Psoas muscle (tissue), 8 donors: ENCODE data around the gene TNFSF13. TPM values are rescaled to one million over a fixed set of nuclear protein-coding genes. Genes with fewer than 3 reads are reported as not detected.
A peak's percentile ranks its signal among the peaks of the same experiment; 100 is the strongest.

Source experiments
- ATAC-seq, 4 donors: fragments of 200-7000 bp; cut with Tn5 transposase; one replicate each; pipeline ENCODE4 v1.9.1; 2020; ENCODE audit warnings: moderate library complexity in 3 of 4, mild to moderate bottlenecking in 2 of 4
- DNase-seq, 2 donors: peaks; one replicate each; pipeline ENCODE4 v3.0.0-alpha.2; 2020
- H3K27ac ChIP-seq: fragments of 200-600 bp; one replicate; pipeline ENCODE4 v1.8.0; 2022
- H3K27me3 ChIP-seq, 3 donors: fragments of 200-600 bp in 1 of 3; one replicate each; pipeline versions ENCODE4 v1.6.1 to v1.8.0; 2013 to 2022; ENCODE audit warnings: low read length in 2 of 3, mild to moderate bottlenecking in 2 of 3, moderate library complexity in 1 of 3; ENCODE audit not compliant: insufficient read depth in 3 of 3
- H3K36me3 ChIP-seq, 2 donors: fragments of 200-600 bp in 1 of 2; one replicate each; pipeline versions ENCODE4 v1.6.1 to v1.8.0; 2013 to 2022; ENCODE audit warnings: low read depth in 1 of 2, mild to moderate bottlenecking in 1 of 2, moderate library complexity in 1 of 2; ENCODE audit not compliant: insufficient read depth in 1 of 2
- H3K4me1 ChIP-seq: fragments of 200-600 bp; one replicate; pipeline ENCODE4 v1.8.0; 2022
- H3K4me3 ChIP-seq: fragments of 200-600 bp; one replicate; pipeline ENCODE4 v1.8.0; 2022; ENCODE audit warnings: mild to moderate bottlenecking
- H3K9me3 ChIP-seq: fragments of 200-600 bp; one replicate; pipeline ENCODE4 v1.8.0; 2022
- CTCF ChIP-seq: fragments of 200-600 bp; IDR thresholded peaks from one replicate; pipeline ENCODE4 v1.8.0; 2022; ENCODE audit warnings: antibody characterized with exemption
- WGBS, 3 donors: extraction: QIAGEN DNeasy Blood & Tissue Kit; methylation state at CpG; one replicate each; pipeline versions ENCODE4 v1.1.6 to v1.1.7; 2013; 5-methylcytosine and 5-hydroxymethylcytosine counted together
- intact Hi-C, 2 donors: fragments of 100-400 bp; cut with DNase I; formaldehyde crosslinking; loops; one replicate each; pipeline versions ENCODE4 v1.11.0 to v1.14.2; 2022
- polyA plus RNA-seq, 3 donors: library from polyadenylated mRNA; stranded (reverse); fragments of 200-250 nt; gene quantifications; one replicate each; pipeline ENCODE4 v1.2.3, GENCODE V29; 2013
- total RNA-seq, 4 donors: library from RNA; stranded (reverse); fragmentation: NEBNext Ultra II Directional in 2 of 4; extraction: Animal tissue kit (Norgen Biotek cat#: 25700) in 2 of 4; gene quantifications; one replicate each; pipeline versions ENCODE4 v1.2.1 to v1.2.4, GENCODE V29; 2021 to 2023
- donor health status: healthy with polysubstance abuse.
- donor health status: DM: no; HTN: no; CAD: no; lungs with moderate emphysema.
- donor health status: Bipolar disorder and iron deficiency.
- donor health status: healthy.
- donor health status: DM: yes; HTN: yes; CAD: no.
- donor health status: DM: no; HTN: no; CAD: no.
- donor health status: DM: no; HTN: no; CAD: no.
- donor health status: DM: yes; HTN: yes; CAD: no.

The TNFSF13 gene
- total and polyA plus RNA-seq, 7 donors = 2.8 to 5.4 (median 4.0) TPM

GRCh38 chr17:7606280-7606679 is 47.7 kb downstream of the TNFSF13 start:
- TF ChIP-seq CTCF = no peak
- 44 to 55% (median 44%) methylated on average over 4 of the region's 4 CpGs for WGBS, 3 donors
- H3K4me3 ChIP-seq = no peak overlapping the region
- no peaks in the 10 kb centered on the region for H3K9me3 ChIP-seq
- peaks cover 32% of the 10 kb centered on the region for H3K4me1 ChIP-seq
- DNase-seq (no peak), ATAC-seq (peak; percentile 96 to 98 (median 97))
- intact Hi-C loops = no loop called here
- peaks cover 11 to 65% of the 10 kb centered on the region in 2 donors for H3K36me3 ChIP-seq
- no peaks in the 10 kb centered on the region for H3K27me3 ChIP-seq
- H3K27ac ChIP-seq = peak overlapping the region; percentile 81

GRCh38 chr17:7610641-7611040 is 52.1 kb downstream of the TNFSF13 start:
- intact Hi-C loops = no loop called here
- peaks cover 51% of the 10 kb centered on the region for H3K4me1 ChIP-seq
- 95 to 100% (median 98%) methylated on average over 2 of the region's 2 CpGs for WGBS, 3 donors

More at GRCh38 chr17:7610641-7611040, 52.1 kb downstream of the TNFSF13 start:
- Histone ChIP-seq H3K27ac (peak overlapping the region; percentile 95), H3K9me3 (no peaks in the 10 kb centered on the region), H3K4me3 (no peak overlapping the region), H3K36me3 (peaks cover 0 to 22% of the 10 kb centered on the region in 2 donors), H3K27me3 (no peaks in the 10 kb centered on the region)
- ATAC-seq (no peak), DNase-seq (no peak)
- no peak for TF ChIP-seq CTCF

Other genes starting within 250 kb of the TNFSF13 start
Only the 30 nearest of the 31 such genes appear.
- 10 to 100 TPM; 24.0 to 53.8 (median 32.6) TPM for gene NEURL4, start 229.4 kb upstream of the TNFSF13 start, total RNA-seq
- 10 to 100 TPM; 20.7 to 38.7 (median 22.9) TPM for gene NEURL4, start 229.4 kb upstream of the TNFSF13 start, polyA plus RNA-seq
- gene ACAP1, start 222.2 kb upstream of the TNFSF13 start, total RNA-seq = 10 to 100 TPM; 12.2 to 20.7 (median 15.7) TPM
- 10 to 100 TPM in 1 of 3 donors, 1 to 10 TPM in 2; 1.9 to 11.9 (median 2.4) TPM for gene ACAP1, start 222.2 kb upstream of the TNFSF13 start, polyA plus RNA-seq
- 1 to 10 TPM; 4.5 to 5.2 (median 5.1) TPM for gene KCTD11, start 206.6 kb upstream of the TNFSF13 start, total RNA-seq
- 10 to 100 TPM in 1 of 3 donors, 1 to 10 TPM in 2; 2.9 to 13.2 (median 9.9) TPM for gene KCTD11, start 206.6 kb upstream of the TNFSF13 start, polyA plus RNA-seq
- not detected for gene TMEM95, start 203.6 kb upstream of the TNFSF13 start, total RNA-seq
- gene TMEM95, start 203.6 kb upstream of the TNFSF13 start, polyA plus RNA-seq = not detected
- under 1 TPM; 0.56 to 0.86 (median 0.78) TPM for gene TNK1, start 177.7 kb upstream of the TNFSF13 start, total RNA-seq
- gene TNK1, start 177.7 kb upstream of the TNFSF13 start, polyA plus RNA-seq = 1 to 10 TPM in 1 of 3 donors, under 1 TPM in 2; 0.57 to 1.7 (median 0.98) TPM
- gene PLSCR3, start 164.2 kb upstream of the TNFSF13 start, total RNA-seq = 10 to 100 TPM; 13.9 to 16.2 (median 15.1) TPM
- 10 to 100 TPM; 16.6 to 20.5 (median 18.7) TPM for gene PLSCR3, start 164.2 kb upstream of the TNFSF13 start, polyA plus RNA-seq
- gene TMEM256, start 154.7 kb upstream of the TNFSF13 start, total RNA-seq = 10 to 100 TPM; 47.1 to 80.4 (median 53.5) TPM
- 10 to 100 TPM; 62.4 to 75.4 (median 69.7) TPM for gene TMEM256, start 154.7 kb upstream of the TNFSF13 start, polyA plus RNA-seq
- 10 to 100 TPM in 1 of 4 donors, 1 to 10 TPM in 3; 6.5 to 11.5 (median 7.4) TPM for gene NLGN2, start 150.9 kb upstream of the TNFSF13 start, total RNA-seq
- gene NLGN2, start 150.9 kb upstream of the TNFSF13 start, polyA plus RNA-seq = 1 to 10 TPM; 2.8 to 3.1 (median 2.9) TPM
- not detected for gene SPEM1, start 138.4 kb upstream of the TNFSF13 start, total RNA-seq
- gene SPEM1, start 138.4 kb upstream of the TNFSF13 start, polyA plus RNA-seq = under 1 TPM in 1 of 3 donors, not detected in 2; 0.06 TPM
- gene SPEM2, start 133.1 kb upstream of the TNFSF13 start, total RNA-seq = not detected
- under 1 TPM in 1 of 3 donors, not detected in 2; 0.03 TPM for gene SPEM2, start 133.1 kb upstream of the TNFSF13 start, polyA plus RNA-seq
- not detected for gene SPEM3, start 129.9 kb upstream of the TNFSF13 start, total RNA-seq
- under 1 TPM in 1 of 3 donors, not detected in 2; 0.01 TPM for gene SPEM3, start 129.9 kb upstream of the TNFSF13 start, polyA plus RNA-seq
- under 1 TPM; 0.41 to 0.95 (median 0.68) TPM for gene TMEM102, start 123.3 kb upstream of the TNFSF13 start, total RNA-seq
- 1 to 10 TPM in 2 of 3 donors, under 1 TPM in 1; 0.84 to 3.2 (median 1.7) TPM for gene TMEM102, start 123.3 kb upstream of the TNFSF13 start, polyA plus RNA-seq
- gene FGF11, start 119.2 kb upstream of the TNFSF13 start, total RNA-seq = 10 to 100 TPM in 3 of 4 donors, 1 to 10 TPM in 1; 2.7 to 21.1 (median 10.1) TPM
- gene FGF11, start 119.2 kb upstream of the TNFSF13 start, polyA plus RNA-seq = 1 to 10 TPM; 2.0 to 4.4 (median 3.7) TPM
- 100 to 1,000 TPM; 107 to 190 (median 147) TPM for gene CHRNB1, start 113.7 kb upstream of the TNFSF13 start, total RNA-seq
- gene CHRNB1, start 113.7 kb upstream of the TNFSF13 start, polyA plus RNA-seq = 100 to 1,000 TPM in 1 of 3 donors, 10 to 100 TPM in 2; 73.0 to 118 (median 91.7) TPM
- 10 to 100 TPM; 29.3 to 43.2 (median 35.5) TPM for gene ZBTB4, start 79.1 kb upstream of the TNFSF13 start, total RNA-seq
- 10 to 100 TPM; 10.3 to 20.2 (median 13.5) TPM for gene ZBTB4, start 79.1 kb upstream of the TNFSF13 start, polyA plus RNA-seq
- not detected for gene SLC35G6, start 77.3 kb upstream of the TNFSF13 start, total RNA-seq
- gene SLC35G6, start 77.3 kb upstream of the TNFSF13 start, polyA plus RNA-seq = under 1 TPM in 1 of 3 donors, not detected in 2; 0.05 TPM
- 10 to 100 TPM; 42.7 to 74.3 (median 56.9) TPM for gene POLR2A, start 74.4 kb upstream of the TNFSF13 start, total RNA-seq
- gene POLR2A, start 74.4 kb upstream of the TNFSF13 start, polyA plus RNA-seq = 10 to 100 TPM in 2 of 3 donors, 1 to 10 TPM in 1; 8.0 to 68.7 (median 15.0) TPM
- 10 to 100 TPM; 14.3 to 23.4 (median 15.6) TPM for gene TNFSF12, start 9.7 kb upstream of the TNFSF13 start, total RNA-seq
- gene TNFSF12, start 9.7 kb upstream of the TNFSF13 start, polyA plus RNA-seq = 10 to 100 TPM; 10.2 to 18.9 (median 13.8) TPM
- 10 to 100 TPM; 24.0 to 40.7 (median 38.3) TPM for gene SENP3, start 3.2 kb downstream of the TNFSF13 start, total RNA-seq
- gene SENP3, start 3.2 kb downstream of the TNFSF13 start, polyA plus RNA-seq = 10 to 100 TPM; 44.1 to 90.5 (median 76.1) TPM
- gene CD68, start 20.9 kb downstream of the TNFSF13 start, total RNA-seq = 10 to 100 TPM; 15.8 to 38.4 (median 26.4) TPM
- 100 to 1,000 TPM in 1 of 3 donors, 10 to 100 TPM in 2; 16.5 to 298 (median 21.8) TPM for gene CD68, start 20.9 kb downstream of the TNFSF13 start, polyA plus RNA-seq
- 10 to 100 TPM; 19.3 to 40.6 (median 34.1) TPM for gene MPDU1, start 25.1 kb downstream of the TNFSF13 start, total RNA-seq
- gene MPDU1, start 25.1 kb downstream of the TNFSF13 start, polyA plus RNA-seq = 100 to 1,000 TPM in 1 of 3 donors, 10 to 100 TPM in 2; 53.6 to 147 (median 77.8) TPM
- under 1 TPM; 0.19 to 0.71 (median 0.28) TPM for gene SOX15, start 31.3 kb downstream of the TNFSF13 start, total RNA-seq
- under 1 TPM; 0.11 to 0.20 (median 0.17) TPM for gene SOX15, start 31.3 kb downstream of the TNFSF13 start, polyA plus RNA-seq
- 100 to 1,000 TPM; 105 to 120 (median 114) TPM for gene FXR2, start 56.1 kb downstream of the TNFSF13 start, total RNA-seq
- gene FXR2, start 56.1 kb downstream of the TNFSF13 start, polyA plus RNA-seq = 100 to 1,000 TPM in 1 of 3 donors, 10 to 100 TPM in 2; 88.2 to 164 (median 92.1) TPM
- 10 to 100 TPM; 60.7 to 70.4 (median 66.2) TPM for gene SAT2, start 69.1 kb downstream of the TNFSF13 start, total RNA-seq
- 100 to 1,000 TPM; 105 to 112 (median 108) TPM for gene SAT2, start 69.1 kb downstream of the TNFSF13 start, polyA plus RNA-seq
- gene SHBG, start 71.4 kb downstream of the TNFSF13 start, total RNA-seq = 1 to 10 TPM in 1 of 4 donors, under 1 TPM in 3; 0.19 to 1.6 (median 0.55) TPM
- gene SHBG, start 71.4 kb downstream of the TNFSF13 start, polyA plus RNA-seq = under 1 TPM; 0.26 to 0.53 (median 0.45) TPM
- 1 to 10 TPM in 2 of 4 donors, under 1 TPM in 2; 0.78 to 5.7 (median 1.3) TPM for gene ATP1B2, start 92.2 kb downstream of the TNFSF13 start, total RNA-seq
- 1 to 10 TPM in 1 of 3 donors, under 1 TPM in 2; 0.36 to 1.0 (median 0.51) TPM for gene ATP1B2, start 92.2 kb downstream of the TNFSF13 start, polyA plus RNA-seq
- gene TP53, start 128.7 kb downstream of the TNFSF13 start, total RNA-seq = 10 to 100 TPM; 18.1 to 36.7 (median 19.4) TPM
- 10 to 100 TPM in 2 of 3 donors, 1 to 10 TPM in 1; 7.4 to 15.7 (median 10.6) TPM for gene TP53, start 128.7 kb downstream of the TNFSF13 start, polyA plus RNA-seq
- gene WRAP53, start 129.7 kb downstream of the TNFSF13 start, total RNA-seq = 1 to 10 TPM; 4.5 to 6.6 (median 5.0) TPM
- 10 to 100 TPM in 2 of 3 donors, 1 to 10 TPM in 1; 6.5 to 14.4 (median 11.2) TPM for gene WRAP53, start 129.7 kb downstream of the TNFSF13 start, polyA plus RNA-seq
- under 1 TPM in 3 of 4 donors, not detected in 1; 0.11 to 0.37 (median 0.17) TPM for gene EFNB3, start 146.5 kb downstream of the TNFSF13 start, total RNA-seq
- under 1 TPM in 2 of 3 donors, not detected in 1; 0.09 to 0.12 TPM for gene EFNB3, start 146.5 kb downstream of the TNFSF13 start, polyA plus RNA-seq
- gene DNAH2, start 159.0 kb downstream of the TNFSF13 start, total RNA-seq = under 1 TPM; 0.04 to 0.10 (median 0.05) TPM
- gene DNAH2, start 159.0 kb downstream of the TNFSF13 start, polyA plus RNA-seq = under 1 TPM; 0.01 to 0.10 (median 0.08) TPM